Hematopoietic multipotent progenitor cell treated with erythropoietin and hydrocortisone succinate and interleukin-3 and kit ligand, for 4 days (in vitro differentiated cells): ENCODE results near the gene KLF16.

Source experiments
- DNase-seq: peaks from one replicate; pipeline ENCODE4 v3.0.0-alpha.2; 2015

KLF16 gene

DNA sequence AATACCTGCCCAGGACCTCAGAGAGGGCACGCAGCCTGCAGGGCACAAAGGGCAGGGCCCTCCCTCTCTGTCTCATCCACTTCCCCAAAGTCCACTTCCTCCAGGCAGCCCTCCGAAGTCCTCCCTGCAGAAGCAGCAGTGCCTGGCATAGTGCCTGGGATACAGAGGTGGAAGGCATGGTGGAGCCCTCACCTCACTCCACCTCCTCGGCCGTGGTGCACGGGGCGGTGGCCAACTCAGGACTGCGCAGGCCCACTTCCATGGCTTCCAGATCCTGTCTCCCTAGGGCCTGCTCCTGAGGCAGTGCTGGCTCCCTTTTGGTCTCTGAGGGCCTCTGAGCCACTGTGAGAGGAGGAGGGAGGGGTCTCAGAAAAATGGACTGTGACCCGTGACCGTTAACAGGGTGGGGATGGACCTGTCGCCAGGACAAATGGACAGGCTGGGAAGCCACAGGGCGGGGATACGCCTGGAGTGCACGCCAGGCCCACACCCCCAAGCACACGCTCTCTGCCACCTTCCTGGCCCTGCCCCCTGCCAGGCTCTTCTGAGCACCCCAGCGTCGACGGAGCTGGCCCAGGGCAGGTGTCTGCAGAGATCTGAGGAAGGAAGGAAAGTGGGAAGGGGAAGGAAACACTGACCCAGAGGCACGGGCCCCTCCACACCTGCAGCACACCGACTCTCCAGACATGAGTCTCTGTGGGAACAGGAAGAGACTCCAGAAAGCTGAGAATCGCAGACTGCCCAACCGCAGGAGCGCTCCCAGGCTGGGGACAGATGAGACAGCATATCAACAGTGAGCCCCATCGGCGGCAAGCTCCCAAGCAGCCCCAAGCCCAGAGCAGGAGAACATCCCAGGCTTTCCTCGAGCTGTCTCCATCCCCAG is 23.5 kb downstream of the KLF16 start:
- no peak for DNase-seq

- DNase-seq, result peak; percentile 78
These were observed 25.7 kb downstream of the KLF16 start for GRCh38 chr19:1837625-1838105.

GRCh38 chr19:1837222-1837565 is 26.2 kb downstream of the KLF16 start:
- no peak for DNase-seq

GRCh38 chr19:1836458-1837221 is 26.7 kb downstream of the KLF16 start:
- DNase-seq, result peak; percentile 92

GRCh38 chr19:1833540-1833939 is 29.8 kb downstream of the KLF16 start:
- no peak for DNase-seq

- no peak for DNase-seq
These were observed 31.2 kb downstream of the KLF16 start for GRCh38 chr19:1832046-1832663.

DNA sequence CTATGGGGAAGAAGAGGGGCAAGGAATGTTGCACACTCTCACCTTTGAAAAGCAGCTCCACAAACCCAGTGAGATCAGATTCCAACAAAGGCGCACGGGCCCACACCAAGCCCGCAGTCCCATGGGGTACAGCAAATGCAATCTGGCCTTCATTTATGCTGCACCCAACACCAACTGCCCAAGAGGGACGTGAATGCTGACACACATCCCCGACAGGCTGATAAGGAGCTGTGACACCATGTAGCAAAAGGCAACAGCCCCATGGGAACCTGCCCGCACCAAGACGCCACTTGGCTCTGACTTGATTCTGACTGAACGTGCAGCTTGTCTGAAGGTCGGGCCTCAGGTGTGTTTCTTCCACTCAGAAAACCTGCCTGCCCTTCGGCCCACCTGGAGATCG is 32.4 kb downstream of the KLF16 start:
- no peak for DNase-seq

DNA sequence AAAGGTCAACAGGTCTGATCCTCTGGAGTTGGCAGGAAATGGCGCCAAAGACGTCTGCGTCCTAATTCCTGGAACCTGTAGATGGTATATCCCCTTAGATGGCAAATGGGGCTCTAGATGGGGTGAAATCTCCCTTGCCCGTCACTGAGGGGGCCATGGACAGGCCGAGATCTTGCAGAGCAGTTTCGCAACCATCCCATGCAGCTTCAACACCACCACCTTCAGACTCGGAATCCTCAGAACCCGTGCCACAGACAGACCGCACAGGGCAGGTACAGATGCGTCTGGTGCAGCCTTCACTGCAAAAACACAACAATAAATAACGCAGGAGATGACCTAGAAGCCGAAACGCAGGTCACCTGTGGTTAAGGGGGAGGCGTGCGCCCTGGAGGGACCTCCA is 32.8 kb downstream of the KLF16 start:
- no peak for DNase-seq

DNA sequence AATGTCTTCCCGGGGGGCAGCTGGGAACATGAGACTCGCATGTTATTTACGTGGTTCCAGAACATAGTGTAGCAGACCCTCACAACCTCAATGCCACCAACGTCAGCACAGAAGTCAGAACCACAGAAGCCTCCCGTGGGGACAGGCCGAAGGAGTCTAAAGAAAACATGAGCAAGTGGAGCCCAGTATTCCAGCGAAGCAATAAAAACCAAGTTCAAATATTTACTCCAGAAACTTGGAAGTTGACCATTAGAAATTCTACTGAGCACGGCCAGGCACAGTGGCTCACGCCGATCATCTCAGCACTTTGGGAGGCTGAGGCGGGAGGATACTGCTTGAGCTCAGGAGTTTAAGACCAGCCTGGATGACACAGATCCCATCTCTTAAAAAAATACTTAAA is 33.4 kb downstream of the KLF16 start:
- DNase-seq, result no peak

DNA sequence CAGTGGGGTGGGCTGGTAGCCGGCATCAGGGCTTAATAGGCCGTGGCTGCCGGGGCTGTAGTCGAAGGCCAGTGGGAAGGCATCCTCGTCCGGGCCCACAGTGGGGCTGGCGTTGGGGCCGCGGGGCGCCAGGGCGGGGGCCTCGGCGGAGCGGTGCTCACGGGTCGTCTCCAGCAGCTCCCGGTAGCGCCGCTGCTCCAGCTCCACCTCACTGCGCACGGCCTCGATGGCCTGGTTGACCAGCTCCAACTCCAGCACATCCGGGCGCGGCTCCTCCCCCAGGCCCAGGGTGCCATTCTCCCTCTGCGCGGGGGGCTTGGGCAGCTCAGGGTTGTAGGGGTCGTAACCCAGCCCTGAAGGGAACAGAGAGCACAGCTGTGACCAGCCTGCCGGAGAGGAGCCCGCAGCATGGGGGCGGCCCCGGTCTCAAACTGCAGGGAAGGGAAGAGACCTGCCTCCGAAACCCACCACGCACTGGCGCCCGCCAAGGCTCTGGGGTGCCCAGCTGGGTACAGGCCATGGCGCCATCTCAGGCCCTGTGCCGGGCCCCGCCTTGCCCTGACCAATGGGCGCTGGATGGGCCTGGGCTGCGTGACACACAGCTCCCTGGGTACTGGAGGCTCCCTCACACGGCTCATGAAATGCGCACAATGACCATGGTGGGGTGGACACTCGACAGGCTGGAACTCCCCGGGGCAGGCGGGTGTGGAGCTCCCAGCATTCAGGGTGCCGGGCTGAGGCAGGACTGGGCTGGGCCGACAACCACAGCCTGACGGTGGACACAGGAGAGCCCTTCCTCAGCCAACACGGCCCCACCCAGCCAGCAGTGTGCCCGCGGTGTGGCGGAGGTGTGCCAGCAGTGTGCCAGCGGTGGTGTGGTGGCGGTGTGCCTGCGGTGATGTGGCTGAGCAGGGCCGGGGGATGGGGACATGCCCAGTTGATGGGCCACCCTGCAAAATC is 34.8 kb downstream of the KLF16 start:
- peak; percentile 25 for DNase-seq

DNA sequence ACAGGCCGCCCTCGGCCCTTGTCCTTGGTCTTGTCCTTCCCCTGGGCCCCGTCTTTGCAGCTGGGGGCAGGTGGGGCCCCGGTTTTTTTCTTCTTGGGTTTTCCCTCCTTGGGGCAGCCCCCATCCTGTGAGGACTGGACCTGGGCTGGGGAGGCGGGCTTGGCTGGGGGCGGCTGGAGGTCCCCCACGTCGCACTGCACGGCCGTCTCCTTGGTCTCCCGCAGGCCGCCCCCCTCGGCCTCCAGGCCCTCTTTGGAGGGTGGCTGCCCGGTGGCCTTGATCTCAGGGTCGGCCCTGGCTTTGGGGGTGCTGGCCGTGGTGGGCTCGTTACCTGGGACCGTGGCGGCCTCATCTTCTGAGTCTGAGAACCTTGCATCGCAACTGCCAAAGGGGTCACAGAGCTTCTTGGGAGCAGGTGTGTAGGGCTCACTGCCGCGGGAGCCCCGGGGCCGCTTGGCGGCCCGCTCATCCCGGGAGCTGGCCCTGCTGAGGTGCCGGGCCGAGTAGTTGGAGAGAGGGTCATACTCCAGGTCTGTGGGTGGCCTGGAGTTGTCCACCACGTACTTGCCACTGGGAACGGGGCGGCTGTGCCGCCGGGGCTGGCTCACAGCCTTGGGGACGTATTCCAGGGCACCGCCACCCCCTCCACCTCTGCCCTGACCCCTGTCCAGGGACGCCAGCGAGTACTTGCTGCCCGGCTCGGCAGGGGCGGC is 35.7 kb downstream of the KLF16 start:
- no peak for DNase-seq

- no peak for DNase-seq
These were observed 36.5 kb downstream of the KLF16 start for GRCh38 chr19:1826557-1827521.

DNA sequence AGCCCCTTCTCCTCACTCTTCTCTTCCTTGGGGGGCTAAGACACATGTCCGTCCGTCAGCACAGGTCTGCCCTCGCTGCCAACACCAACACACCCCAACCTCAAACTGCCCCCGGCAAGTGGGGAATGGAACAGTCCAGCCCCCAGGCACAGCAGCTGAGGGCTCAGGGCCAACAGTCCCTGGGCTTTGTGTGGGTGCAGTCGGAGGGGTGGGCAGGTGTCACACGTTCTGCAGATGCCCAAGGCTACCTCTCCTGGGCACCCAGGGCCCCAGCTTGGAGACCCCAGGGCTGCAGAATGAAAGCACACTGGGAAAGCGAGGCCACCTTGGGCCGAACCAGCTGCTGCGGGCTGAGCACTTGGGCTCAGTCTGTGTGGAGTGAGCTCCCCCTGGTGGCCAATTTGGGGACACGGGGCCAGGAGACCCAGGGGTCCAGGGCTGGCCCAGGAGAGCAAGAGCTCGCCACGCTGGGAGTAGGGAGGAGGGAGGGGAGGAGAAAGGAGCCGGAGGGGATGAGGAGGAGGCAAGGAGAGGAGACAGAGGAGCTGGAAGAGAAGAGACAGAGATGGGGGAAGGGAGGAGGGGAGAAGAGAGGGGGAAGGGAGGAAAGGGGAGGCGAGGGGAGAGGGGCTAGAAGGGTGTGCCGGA is 37.3 kb downstream of the KLF16 start:
- DNase-seq, result peak; percentile 85

DNA sequence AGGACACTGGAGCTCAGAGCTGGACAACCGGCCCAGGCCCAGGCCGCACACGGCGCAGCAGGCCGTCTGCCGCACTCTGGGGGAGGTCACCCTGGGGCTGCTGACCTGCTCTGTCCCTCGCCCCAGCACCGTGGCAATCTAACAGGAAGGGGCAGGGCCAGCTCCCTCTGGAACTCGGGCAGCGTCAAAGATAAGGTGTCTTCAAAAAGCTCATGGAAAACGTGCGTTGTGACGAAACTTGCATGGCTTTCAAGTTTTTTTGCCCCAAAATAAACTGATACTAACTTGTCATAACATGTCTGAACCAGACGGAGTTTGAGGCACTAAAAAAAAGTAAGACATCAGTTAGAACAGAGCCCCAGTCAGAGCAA is 39.1 kb downstream of the KLF16 start:
- DNase-seq, result no peak

- DNase-seq, result peak; percentile 29
These were observed 39.7 kb downstream of the KLF16 start for GRCh38 chr19:1823539-1824251.

- no peak for DNase-seq
These were observed 40.4 kb downstream of the KLF16 start for GRCh38 chr19:1823020-1823419.

- DNase-seq, result no peak
These were observed 41.2 kb downstream of the KLF16 start for GRCh38 chr19:1822210-1822609.

DNA sequence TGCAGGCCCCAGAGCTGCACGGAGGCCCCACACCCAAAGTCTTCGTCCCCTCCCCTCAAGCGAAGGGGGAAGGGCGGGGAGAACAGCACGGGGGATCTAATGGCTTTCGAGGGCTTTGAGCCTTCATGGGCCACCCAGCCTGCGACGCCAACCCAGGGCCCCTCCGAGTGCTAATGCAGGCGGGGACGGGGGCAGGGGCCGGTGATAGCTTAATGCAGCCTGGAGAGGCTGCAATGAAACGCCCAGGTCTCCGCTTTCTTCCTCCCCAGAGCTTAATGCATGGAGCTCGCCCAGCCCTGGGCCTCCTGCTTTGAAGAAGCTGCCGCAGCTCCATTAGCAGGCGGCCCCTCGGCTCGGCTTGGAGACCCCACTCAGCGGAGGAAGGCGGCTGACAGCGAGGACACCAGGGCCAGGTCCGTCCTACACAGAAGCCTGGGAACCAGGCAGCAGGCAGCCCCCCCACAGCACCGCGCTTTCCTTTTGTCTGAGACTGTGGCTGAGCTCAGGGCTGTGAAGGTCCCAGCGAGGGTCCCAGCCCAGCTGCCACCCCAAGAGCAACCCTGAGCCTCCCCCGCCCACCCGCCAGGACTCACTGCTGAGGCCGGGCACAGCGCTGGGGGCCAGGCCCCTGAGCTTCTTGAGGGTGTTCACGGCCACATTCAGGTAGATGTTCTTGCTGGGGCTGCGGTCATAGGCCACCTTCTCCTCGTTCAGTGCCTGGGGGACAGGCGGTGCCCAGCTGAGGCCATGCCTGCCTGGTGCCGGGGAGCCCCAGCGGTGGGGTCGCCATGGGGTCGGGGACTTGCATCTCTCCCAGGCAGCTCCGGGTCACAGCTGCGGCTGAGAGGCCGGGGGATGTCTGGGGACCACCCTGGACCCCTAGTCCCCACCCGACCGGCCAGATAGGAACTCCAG is 43.8 kb downstream of the KLF16 start:
- DNase-seq, result no peak
